ENCODE results near the gene TMEM253. TPM values are rescaled to one million over a fixed set of nuclear protein-coding genes. Genes with fewer than 3 reads are reported as not detected.

The TMEM253 gene
- total RNA-seq, 1 donor from 2014 or later = 1.6 TPM

GRCh38 chr14:21093769-21094681, 6.8 kb upstream of the TMEM253 start:
- H3K36me3 Mint-ChIP-seq (ENCODE audit: low read depth) = peaks cover 26% of the 10 kb centered on the region
- DNase-seq (ENCODE audit: low read depth, low spot score) = peak; percentile 65
- peak overlapping the region; percentile 97 for H3K4me3 Mint-ChIP-seq
- TF ChIP-seq CTCF (conservative IDR thresholded peaks at IDR 0.05) = peak; percentile 62
- H3K9me3 Mint-ChIP-seq = no peaks in the 10 kb centered on the region
- peaks cover 18% of the 10 kb centered on the region for H3K27me3 Mint-ChIP-seq (ENCODE audit: low read depth)
- peak overlapping the region; percentile 97 for H3K27ac Mint-ChIP-seq (ENCODE audit: unreplicated experiment)
- H3K4me1 Mint-ChIP-seq = peaks cover 66% of the 10 kb centered on the region

GRCh38 chr14:21095430-21096205, 5.2 kb upstream of the TMEM253 start:
- DNase-seq (ENCODE audit: low read depth, low spot score) = no peak
- H3K27me3 Mint-ChIP-seq (ENCODE audit: low read depth) = peaks cover 18% of the 10 kb centered on the region
- H3K27ac Mint-ChIP-seq (ENCODE audit: unreplicated experiment) = peak overlapping the region; percentile 48
- H3K4me1 Mint-ChIP-seq = peaks cover 74% of the 10 kb centered on the region
- TF ChIP-seq CTCF (conservative IDR thresholded peaks at IDR 0.05) = no peak
- H3K9me3 Mint-ChIP-seq = no peaks in the 10 kb centered on the region
- peaks cover 23% of the 10 kb centered on the region for H3K36me3 Mint-ChIP-seq (ENCODE audit: low read depth)
- H3K4me3 Mint-ChIP-seq = peak overlapping the region; percentile 97

- peak overlapping the region; percentile 48 for H3K27ac Mint-ChIP-seq (ENCODE audit: unreplicated experiment)
- peak overlapping the region; percentile 97 for H3K4me3 Mint-ChIP-seq
- no peaks in the 10 kb centered on the region for H3K9me3 Mint-ChIP-seq
- H3K36me3 Mint-ChIP-seq (ENCODE audit: low read depth) = peaks cover 18% of the 10 kb centered on the region
- DNase-seq (ENCODE audit: low read depth, low spot score) = no peak
- peaks cover 71% of the 10 kb centered on the region for H3K4me1 Mint-ChIP-seq
- peaks cover 18% of the 10 kb centered on the region for H3K27me3 Mint-ChIP-seq (ENCODE audit: low read depth)
- TF ChIP-seq CTCF (conservative IDR thresholded peaks at IDR 0.05) = no peak
These were observed 4.4 kb upstream of the TMEM253 start for GRCh38 chr14:21096438-21096837.

GRCh38 chr14:21096978-21097635, 3.8 kb upstream of the TMEM253 start:
- peaks cover 69% of the 10 kb centered on the region for H3K4me1 Mint-ChIP-seq
- H3K27ac Mint-ChIP-seq (ENCODE audit: unreplicated experiment) = peak overlapping the region; percentile 99
- H3K4me3 Mint-ChIP-seq = peak overlapping the region; percentile 97
- H3K9me3 Mint-ChIP-seq = no peaks in the 10 kb centered on the region
- H3K36me3 Mint-ChIP-seq (ENCODE audit: low read depth) = peaks cover 17% of the 10 kb centered on the region
- H3K27me3 Mint-ChIP-seq (ENCODE audit: low read depth) = peaks cover 18% of the 10 kb centered on the region
- no peak for DNase-seq (ENCODE audit: low read depth, low spot score)
- TF ChIP-seq CTCF (conservative IDR thresholded peaks at IDR 0.05) = no peak

GRCh38 chr14:21097636-21098075, 3.2 kb upstream of the TMEM253 start:
- TF ChIP-seq CTCF (conservative IDR thresholded peaks at IDR 0.05) = no peak
- Mint-ChIP-seq H3K9me3 (no peaks in the 10 kb centered on the region), H3K27ac (ENCODE audit: unreplicated experiment) (peak overlapping the region; percentile 99), H3K4me3 (peak overlapping the region; percentile 97), H3K27me3 (ENCODE audit: low read depth) (peaks cover 16% of the 10 kb centered on the region), H3K4me1 (peaks cover 70% of the 10 kb centered on the region), H3K36me3 (ENCODE audit: low read depth) (peaks cover 13% of the 10 kb centered on the region)
- no peak for DNase-seq (ENCODE audit: low read depth, low spot score)
